GM21529 (cell line): Measurements from ENCODE around the gene CD70.
A peak's percentile ranks its signal among the peaks of the same experiment; 100 is the strongest.
"Not testable (repeated sequence)": the region's sequence is repeated elsewhere in the genome, so short reads cannot be mapped to it uniquely, and the experiment has no call there.

ENCODE experiments used
- ATAC-seq: cut with Tn5 transposase; IDR thresholded peaks from one replicate; pipeline ENCODE4 v1.9.1; 2021; ENCODE audit not compliant: unreplicated experiment

Gene CD70

GRCh38 chr19:6590827-6591319, at the start of gene CD70:
Gene CD70 (minus strand): TSS chr19:6591150. CDS start chr19:6591002, 148 bp downstream.
- peak; percentile 43 for ATAC-seq

GRCh38 chr19:6640333-6640732, 49.4 kb upstream of the CD70 start:
- ATAC-seq: not testable (repeated sequence)

- ATAC-seq: no peak
Measured at GRCh38 chr19:6639439-6639838, 48.5 kb upstream of the CD70 start.

GRCh38 chr19:6633456-6633813, 42.5 kb upstream of the CD70 start:
- ATAC-seq: not testable (repeated sequence)

- ATAC-seq: not testable (repeated sequence)
Measured at GRCh38 chr19:6632747-6633455, 42.0 kb upstream of the CD70 start.

GRCh38 chr19:6632002-6632621, 41.2 kb upstream of the CD70 start:
- no peak for ATAC-seq

- no peak for ATAC-seq
Measured at GRCh38 chr19:6626764-6627163, 35.8 kb upstream of the CD70 start.

GRCh38 chr19:6617374-6617773, 26.4 kb upstream of the CD70 start:
- no peak for ATAC-seq

- no peak for ATAC-seq
Measured at GRCh38 chr19:6616011-6616410, 25.1 kb upstream of the CD70 start.

GRCh38 chr19:6613711-6614110, 22.8 kb upstream of the CD70 start:
- ATAC-seq: no peak

GRCh38 chr19:6610934-6611852, 20.2 kb upstream of the CD70 start:
- ATAC-seq: no peak

GRCh38 chr19:6608940-6609339, 18.0 kb upstream of the CD70 start:
- ATAC-seq: no peak

- ATAC-seq: not testable (repeated sequence)
Measured at GRCh38 chr19:6608146-6608545, 17.2 kb upstream of the CD70 start.

- not testable (repeated sequence) for ATAC-seq
Measured at GRCh38 chr19:6606276-6607070, 15.5 kb upstream of the CD70 start.

- ATAC-seq: no peak
Measured at GRCh38 chr19:6604906-6605305, 14.0 kb upstream of the CD70 start.

GRCh38 chr19:6602729-6603114, 11.8 kb upstream of the CD70 start:
- ATAC-seq: no peak

- ATAC-seq: peak; percentile 69
Measured at GRCh38 chr19:6601537-6602052, 10.6 kb upstream of the CD70 start.

- ATAC-seq: not testable (repeated sequence)
Measured at GRCh38 chr19:6600951-6601536, 10.1 kb upstream of the CD70 start.

GRCh38 chr19:6599866-6600454, 9.0 kb upstream of the CD70 start:
- no peak for ATAC-seq
